ENCODE data around the gene LILRB3. TPM values are rescaled to one million over a fixed set of nuclear protein-coding genes. Genes with fewer than 3 reads are reported as not detected.
"Not testable (repeated sequence)": the region's sequence is repeated elsewhere in the genome, so short reads cannot be mapped to it uniquely, and the experiment has no call there.

Gene LILRB3
- total RNA-seq, 2 donors from 2014 or later = 0.43 to 0.47 TPM

DNA sequence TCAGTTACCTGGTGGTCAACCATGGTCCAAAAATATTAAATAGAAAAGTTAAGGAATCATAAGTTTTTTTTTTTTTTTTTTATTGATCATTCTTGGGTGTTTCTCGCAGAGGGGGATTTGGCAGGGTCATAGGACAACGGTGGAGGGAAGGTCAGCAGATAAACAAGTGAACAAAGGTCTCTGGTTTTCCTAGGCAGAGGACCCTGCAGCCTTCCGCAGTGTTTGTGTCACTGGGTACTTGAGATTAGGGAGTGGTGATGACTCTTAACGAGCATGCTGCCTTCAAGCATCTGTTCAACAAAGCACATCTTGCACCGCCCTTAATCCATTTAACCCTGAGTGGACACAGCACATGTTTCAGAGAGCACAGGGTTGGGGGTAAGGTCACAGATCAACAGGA lies 8.6 kb downstream of the LILRB3 start:
- not testable (repeated sequence) for H3K27me3 Mint-ChIP-seq; H3K9me3 Mint-ChIP-seq; H3K4me3 Mint-ChIP-seq; DNase-seq (ENCODE audit: low spot score); H3K27ac Mint-ChIP-seq; H3K36me3 Mint-ChIP-seq; ATAC-seq
- H3K4me1 Mint-ChIP-seq (ENCODE audit: low read depth in 2 of 2) = peaks cover 16 to 17% of the 10 kb centered on the region in 2 donors

- Mint-ChIP-seq H3K27me3 (no peaks in the 10 kb centered on the region), H3K4me1 (ENCODE audit: low read depth in 2 of 2) (peaks cover 30 to 40% of the 10 kb centered on the region in 2 donors), H3K4me3 (peak overlapping the region; percentile 69), H3K9me3 (no peaks in the 10 kb centered on the region), H3K27ac (peak overlapping the region; percentile 48 to 56), H3K36me3 (peaks cover 7% of the 10 kb centered on the region)
- ATAC-seq (peak in 1 of 2 donors; percentile 3), DNase-seq (ENCODE audit: low spot score) (peak; percentile 58)
Observed at GRCh38 chr19:54211235-54211634, 11.6 kb downstream of the LILRB3 start.

- Mint-ChIP-seq H3K27ac (peak overlapping the region; percentile 56 to 62), H3K4me1 (ENCODE audit: low read depth in 2 of 2) (peaks cover 36 to 46% of the 10 kb centered on the region in 2 donors), H3K9me3 (no peaks in the 10 kb centered on the region), H3K4me3 (peak overlapping the region; percentile 63), H3K27me3 (no peaks in the 10 kb centered on the region), H3K36me3 (peaks cover 12% of the 10 kb centered on the region)
- no peak for DNase-seq (ENCODE audit: low spot score)
- ATAC-seq = peak in 1 of 2 donors; percentile 3
Observed at GRCh38 chr19:54209811-54210494, 12.9 kb downstream of the LILRB3 start.

GRCh38 chr19:54209058-54209810 lies 13.6 kb downstream of the LILRB3 start:
- peaks cover 20% of the 10 kb centered on the region for H3K36me3 Mint-ChIP-seq
- H3K4me3 Mint-ChIP-seq = no peak overlapping the region
- ATAC-seq (peak in 1 of 2 donors; percentile 3), DNase-seq (ENCODE audit: low spot score) (peak; percentile 55)
- H3K9me3 Mint-ChIP-seq = no peaks in the 10 kb centered on the region
- H3K4me1 Mint-ChIP-seq (ENCODE audit: low read depth in 2 of 2) = peaks cover 44 to 52% of the 10 kb centered on the region in 2 donors
- H3K27me3 Mint-ChIP-seq = no peaks in the 10 kb centered on the region
- peak overlapping the region in 1 of 2 donors; percentile 83 for H3K27ac Mint-ChIP-seq

DNA sequence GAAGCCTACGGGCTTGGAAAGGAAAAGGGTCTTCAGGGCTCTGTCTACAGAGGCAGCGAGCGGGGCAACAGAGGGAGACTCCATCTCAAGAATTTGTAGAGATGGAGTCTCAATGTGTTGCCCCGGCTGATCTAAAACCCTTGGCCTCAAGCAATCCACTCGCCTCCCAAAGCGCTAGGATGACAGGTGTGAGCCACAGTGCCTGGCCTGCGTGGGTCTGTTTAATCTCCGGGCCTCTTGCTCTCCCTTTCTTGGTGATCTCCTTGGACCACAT lies 14.1 kb downstream of the LILRB3 start:
- DNase-seq (ENCODE audit: low spot score) = no peak
- H3K4me3 Mint-ChIP-seq = peak overlapping the region; percentile 47
- H3K4me1 Mint-ChIP-seq (ENCODE audit: low read depth in 2 of 2) = peaks cover 49 to 55% of the 10 kb centered on the region in 2 donors
- H3K27me3 Mint-ChIP-seq = no peaks in the 10 kb centered on the region
- H3K9me3 Mint-ChIP-seq = no peaks in the 10 kb centered on the region
- no peak for ATAC-seq
- peak overlapping the region; percentile 83 to 88 for H3K27ac Mint-ChIP-seq
- peaks cover 20% of the 10 kb centered on the region for H3K36me3 Mint-ChIP-seq

DNA sequence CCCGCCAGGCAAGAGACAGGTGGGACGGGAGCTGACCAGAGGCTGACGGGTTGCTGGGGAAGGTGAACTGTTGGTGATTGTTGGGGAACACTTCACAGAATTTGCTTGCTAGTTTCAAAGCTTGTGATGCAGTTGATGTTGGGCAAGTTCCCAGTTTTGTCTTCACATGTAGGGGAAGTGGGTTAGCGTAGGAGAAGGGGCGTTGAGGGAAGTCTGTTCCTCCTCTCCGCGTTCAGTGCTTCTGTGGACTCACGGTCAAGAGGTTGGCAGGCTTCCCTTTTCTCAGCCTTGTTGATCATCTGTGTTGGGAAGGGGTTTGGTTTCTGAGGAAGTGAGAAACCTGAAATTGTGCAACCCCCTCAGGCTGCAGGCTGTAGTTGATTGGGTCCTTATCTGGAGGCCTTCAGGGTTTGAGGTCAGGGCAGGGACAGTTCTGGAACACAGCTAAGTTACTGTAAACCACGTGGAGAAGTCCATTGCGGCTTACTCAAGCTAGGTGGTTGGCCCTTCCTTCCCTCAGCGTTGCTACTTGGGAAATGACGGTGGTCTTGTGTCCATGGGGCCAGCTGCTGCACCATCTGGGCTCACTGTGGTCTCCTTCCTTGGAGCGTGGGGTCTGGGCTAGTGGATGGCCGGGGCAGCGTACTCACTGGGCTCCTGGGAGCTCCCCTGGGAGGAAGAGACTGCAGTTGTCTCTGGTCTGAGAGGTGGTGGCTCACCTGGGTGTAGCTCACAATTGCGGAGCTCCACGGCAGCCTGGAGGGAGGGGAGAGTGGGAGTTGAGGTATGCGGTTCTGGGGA lies 14.6 kb downstream of the LILRB3 start:
- Mint-ChIP-seq H3K4me3 (peak overlapping the region; percentile 47), H3K27ac (peak overlapping the region; percentile 83 to 88), H3K9me3 (no peaks in the 10 kb centered on the region), H3K27me3 (no peaks in the 10 kb centered on the region), H3K4me1 (ENCODE audit: low read depth in 2 of 2) (peaks cover 52 to 58% of the 10 kb centered on the region in 2 donors), H3K36me3 (peaks cover 23% of the 10 kb centered on the region)
- peak; percentile 45 to 66 for ATAC-seq
- peak; percentile 65 for DNase-seq (ENCODE audit: low spot score)

GRCh38 chr19:54207676-54207982 lies 15.2 kb downstream of the LILRB3 start:
- Mint-ChIP-seq H3K4me3 (peak overlapping the region; percentile 47), H3K36me3 (peaks cover 28% of the 10 kb centered on the region), H3K9me3 (no peaks in the 10 kb centered on the region), H3K4me1 (ENCODE audit: low read depth in 2 of 2) (peaks cover 58 to 64% of the 10 kb centered on the region in 2 donors), H3K27me3 (no peaks in the 10 kb centered on the region), H3K27ac (peak overlapping the region; percentile 83 to 88)
- no peak for DNase-seq (ENCODE audit: low spot score)
- no peak for ATAC-seq

DNA sequence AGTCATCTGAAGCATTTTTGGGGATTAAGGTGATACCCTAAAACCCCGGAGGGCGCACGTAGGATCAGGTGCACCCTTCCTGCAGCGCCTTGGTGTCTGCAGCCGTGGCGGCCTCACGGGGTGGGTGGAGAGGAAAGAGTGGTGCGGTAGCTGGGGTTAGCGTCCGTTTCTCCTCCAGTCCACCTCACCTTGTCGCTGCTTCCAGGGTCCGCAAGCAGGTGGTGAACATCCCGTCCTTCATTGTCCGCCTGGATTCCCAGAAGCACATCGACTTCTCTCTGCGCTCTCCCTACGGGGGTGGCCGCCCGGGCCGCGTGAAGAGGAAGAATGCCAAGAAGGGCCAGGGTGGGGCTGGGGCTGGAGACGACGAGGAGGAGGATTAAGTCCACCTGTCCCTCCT lies 15.6 kb downstream of the LILRB3 start:
- peaks cover 33% of the 10 kb centered on the region for H3K36me3 Mint-ChIP-seq

GRCh38 chr19:54206831-54207177 lies 16.0 kb downstream of the LILRB3 start:
- peaks cover 66 to 67% of the 10 kb centered on the region in 2 donors for H3K4me1 Mint-ChIP-seq (ENCODE audit: low read depth in 2 of 2)
- DNase-seq (ENCODE audit: low spot score) (no peak), ATAC-seq (no peak)
- peak overlapping the region; percentile 47 for H3K4me3 Mint-ChIP-seq
- no peaks in the 10 kb centered on the region for H3K27me3 Mint-ChIP-seq
- H3K36me3 Mint-ChIP-seq = peaks cover 37% of the 10 kb centered on the region
- H3K9me3 Mint-ChIP-seq = no peaks in the 10 kb centered on the region
- peak overlapping the region in 1 of 2 donors; percentile 88 for H3K27ac Mint-ChIP-seq

More for the DNA sequence above, 15.6 kb downstream of the LILRB3 start:
- H3K27me3 Mint-ChIP-seq; H3K9me3 Mint-ChIP-seq; DNase-seq (ENCODE audit: low spot score); ATAC-seq: not testable (repeated sequence)
- Mint-ChIP-seq H3K27ac (peak overlapping the region; percentile 83 to 88), H3K4me3 (peak overlapping the region; percentile 47), H3K4me1 (ENCODE audit: low read depth in 2 of 2) (peaks cover 62 to 67% of the 10 kb centered on the region in 2 donors)

- peak overlapping the region; percentile 88 to 97 for H3K27ac Mint-ChIP-seq
- H3K9me3 Mint-ChIP-seq = no peaks in the 10 kb centered on the region
- peaks cover 41% of the 10 kb centered on the region for H3K36me3 Mint-ChIP-seq
- DNase-seq (ENCODE audit: low spot score) (no peak), ATAC-seq (no peak)
- H3K4me1 Mint-ChIP-seq (ENCODE audit: low read depth in 2 of 2) = peaks cover 69 to 71% of the 10 kb centered on the region in 2 donors
- H3K4me3 Mint-ChIP-seq = peak overlapping the region; percentile 47
- H3K27me3 Mint-ChIP-seq = no peaks in the 10 kb centered on the region
Observed at GRCh38 chr19:54206030-54206830, 16.6 kb downstream of the LILRB3 start.

GRCh38 chr19:54204767-54205468 lies 17.9 kb downstream of the LILRB3 start:
- Mint-ChIP-seq H3K36me3 (peaks cover 47% of the 10 kb centered on the region), H3K9me3 (no peaks in the 10 kb centered on the region), H3K4me1 (ENCODE audit: low read depth in 2 of 2) (peaks cover 64 to 67% of the 10 kb centered on the region in 2 donors), H3K27ac (peak overlapping the region; percentile 31 to 97), H3K27me3 (no peaks in the 10 kb centered on the region), H3K4me3 (peak overlapping the region; percentile 97)
- DNase-seq (ENCODE audit: low spot score) (no peak), ATAC-seq (no peak)

DNA sequence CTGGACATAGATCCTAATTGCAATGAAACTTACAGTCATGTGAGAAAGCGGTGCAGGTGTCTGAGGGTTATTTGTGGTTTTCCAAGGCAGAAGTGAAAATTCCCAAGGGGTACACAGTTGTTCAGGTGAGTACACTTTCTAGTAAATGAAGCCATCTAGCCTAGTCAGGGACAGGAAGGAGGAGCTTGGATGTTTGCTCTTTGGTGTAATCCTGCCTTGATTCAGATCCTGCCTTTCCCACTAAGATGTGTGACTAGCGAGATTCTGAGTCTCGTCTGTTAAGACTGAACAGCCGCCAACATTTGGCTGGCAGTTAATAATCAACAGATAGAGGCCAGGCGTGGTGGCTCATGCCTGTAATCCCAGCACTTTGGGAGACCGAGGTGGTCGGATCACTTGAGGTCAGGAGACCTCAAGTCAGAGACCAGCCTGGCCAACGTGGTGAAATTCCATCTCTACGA lies 19.6 kb downstream of the LILRB3 start:
- Mint-ChIP-seq H3K27ac (peak overlapping the region; percentile 97 to 98), H3K9me3 (no peaks in the 10 kb centered on the region), H3K36me3 (peaks cover 47% of the 10 kb centered on the region), H3K4me1 (ENCODE audit: low read depth in 2 of 2) (peaks cover 61 to 66% of the 10 kb centered on the region in 2 donors), H3K4me3 (peak overlapping the region; percentile 97), H3K27me3 (no peaks in the 10 kb centered on the region)
- ATAC-seq = no peak
- no peak for DNase-seq (ENCODE audit: low spot score)

GRCh38 chr19:54201980-54202379 lies 20.8 kb downstream of the LILRB3 start:
- Mint-ChIP-seq H3K36me3 (peaks cover 40% of the 10 kb centered on the region), H3K4me3 (peak overlapping the region; percentile 97), H3K9me3 (no peaks in the 10 kb centered on the region), H3K27me3 (no peaks in the 10 kb centered on the region), H3K27ac (peak overlapping the region; percentile 97 to 98), H3K4me1 (ENCODE audit: low read depth in 2 of 2) (peaks cover 51 to 54% of the 10 kb centered on the region in 2 donors)
- no peak for ATAC-seq
- no peak for DNase-seq (ENCODE audit: low spot score)

All from natural killer cell treated with Interleukin-12 subunit alpha and Interleukin-12 subunit beta and Interleukin-15 and Interleukin-18, amount 100 ng/mL, for 72 hours (primary cell).